HG03097 (cell line): ENCODE results near the gene GK.
"Not testable (repeated sequence)": the region's sequence is repeated elsewhere in the genome, so short reads cannot be mapped to it uniquely, and the experiment has no call there.

Experiments used
- ATAC-seq: cut with Tn5 transposase; IDR thresholded peaks from one replicate; pipeline ENCODE4 v1.9.1; 2021; ENCODE audit not compliant: unreplicated experiment, low FRiP score

GK gene

GRCh38 chrX:30693999-30694650 lies 40.9 kb downstream of the GK start:
- ATAC-seq, result no peak

DNA sequence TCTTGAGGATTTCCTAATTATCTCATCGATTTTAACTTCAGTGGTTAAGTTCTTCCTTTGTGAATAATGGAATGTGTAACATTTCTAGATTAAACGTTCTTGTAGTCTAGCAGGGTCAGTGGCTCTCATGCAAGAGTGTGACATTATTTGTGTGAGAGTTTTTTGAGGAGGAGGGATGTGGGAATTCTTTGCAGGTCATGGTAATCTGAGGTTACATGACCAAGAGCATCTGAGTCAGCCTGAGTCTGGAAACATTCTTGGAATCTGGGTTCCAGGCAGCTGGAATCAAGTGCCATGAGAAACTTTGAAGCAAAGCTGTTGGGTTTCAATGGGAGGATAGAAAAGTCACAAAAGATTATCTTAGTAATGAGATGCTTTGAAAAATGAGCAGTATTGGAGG lies 49.5 kb downstream of the GK start:
- no peak for ATAC-seq

GRCh38 chrX:30706216-30706775 lies 53.1 kb downstream of the GK start:
- no peak for ATAC-seq

GRCh38 chrX:30712214-30712613 lies 59.0 kb downstream of the GK start:
- ATAC-seq, result no peak

DNA sequence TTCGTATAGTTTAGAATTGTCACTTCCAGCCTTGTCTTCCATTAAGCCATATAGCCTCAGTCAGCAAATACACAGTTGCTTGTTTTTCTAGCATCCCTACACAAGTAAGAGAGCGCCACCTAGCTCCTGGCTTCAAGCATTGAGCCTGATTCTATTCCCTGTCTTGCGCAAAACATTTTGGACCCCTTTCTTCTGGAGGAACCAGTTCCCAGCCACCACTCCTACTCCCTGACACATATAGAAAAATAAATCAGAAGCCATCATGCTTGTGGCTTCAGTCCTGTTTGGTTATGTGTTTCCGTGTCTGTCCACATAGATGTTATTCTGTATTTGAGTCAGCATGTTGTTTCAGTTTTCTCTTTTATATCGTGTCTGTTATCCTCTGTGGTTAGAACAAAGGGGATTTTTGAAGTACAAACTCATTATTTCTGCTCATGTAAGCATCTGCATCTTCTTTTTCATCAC lies 59.9 kb downstream of the GK start:
- peak; percentile 96 for ATAC-seq

GRCh38 chrX:30714138-30714537 lies 60.9 kb downstream of the GK start:
- peak; percentile 39 for ATAC-seq

- no peak for ATAC-seq
These were observed 62.8 kb downstream of the GK start for GRCh38 chrX:30715976-30716375.

- no peak for ATAC-seq
These were observed 80.8 kb downstream of the GK start for GRCh38 chrX:30733852-30734660.

GRCh38 chrX:30734782-30735181 lies 81.6 kb downstream of the GK start:
- no peak for ATAC-seq

GRCh38 chrX:30735839-30736238 lies 82.6 kb downstream of the GK start:
- ATAC-seq, result peak; percentile 94

DNA sequence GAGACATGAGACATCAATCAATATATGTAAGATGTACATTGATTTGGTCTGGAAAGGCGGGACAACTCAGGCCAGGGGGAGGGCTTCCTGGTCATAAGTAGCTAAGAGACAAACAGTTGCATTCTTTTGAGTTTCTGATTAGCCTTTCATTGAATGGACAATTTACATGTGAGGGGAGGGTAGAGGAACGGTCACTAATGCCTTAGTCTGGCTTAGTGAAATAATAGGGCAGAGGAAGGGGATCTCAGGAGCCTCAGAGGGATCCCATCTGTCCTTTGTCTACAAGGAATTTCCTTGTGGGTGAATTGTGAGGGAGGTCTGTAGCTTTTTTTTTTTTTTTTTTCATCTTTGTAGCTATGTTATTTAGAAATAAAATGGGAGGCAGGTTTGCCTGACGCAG lies 88.3 kb downstream of the GK start:
- no peak for ATAC-seq

GRCh38 chrX:30748342-30748960 lies 95.2 kb downstream of the GK start:
- no peak for ATAC-seq

- ATAC-seq, result no peak
These were observed 98.3 kb downstream of the GK start for GRCh38 chrX:30751497-30751896.

- no peak for ATAC-seq
These were observed 109.5 kb downstream of the GK start for GRCh38 chrX:30762755-30763154.

DNA sequence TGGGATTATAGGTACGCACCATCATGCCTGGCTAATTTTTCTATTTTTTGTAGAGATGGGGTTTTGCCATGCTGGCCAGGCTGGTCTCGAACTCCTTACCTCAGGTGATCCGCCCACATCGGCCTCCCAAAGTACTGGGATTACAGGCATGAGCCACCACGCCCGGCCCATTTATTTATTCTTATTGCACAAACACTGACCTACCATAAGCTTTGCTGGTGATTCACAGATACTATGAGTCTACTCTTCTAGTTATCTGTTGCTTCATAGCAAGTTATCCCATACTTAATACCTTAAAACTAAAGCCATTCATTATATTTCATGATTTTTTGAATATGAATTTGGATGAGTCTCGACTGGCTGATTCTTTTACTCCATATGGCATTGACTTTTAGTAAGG lies 120.5 kb downstream of the GK start:
- ATAC-seq, result not testable (repeated sequence)

GRCh38 chrX:30777575-30777974 lies 124.4 kb downstream of the GK start:
- no peak for ATAC-seq

- no peak for ATAC-seq
These were observed 126.3 kb downstream of the GK start for GRCh38 chrX:30779453-30780030.
